Osteoblast (primary cell): ENCODE results near the gene AGAP3. TPM values are rescaled to one million over a fixed set of nuclear protein-coding genes. Genes with fewer than 3 reads are reported as not detected.

ENCODE experiments used
- DNase-seq: peaks from one replicate; pipeline ENCODE4 v3.0.0; 2011; ENCODE audit warnings: low spot score, mixed read lengths; ENCODE audit not compliant: insufficient read length; ENCODE audit errors: missing footprints
- H2AFZ ChIP-seq: 2 replicates; pipeline ENCODE4 v1.6.0; 2011; ENCODE audit warnings: mild to moderate bottlenecking, low read length
- H3K27ac ChIP-seq: 2 replicates; pipeline ENCODE4 v1.5.1; 2011; ENCODE audit warnings: mild to moderate bottlenecking, low read depth, low read length, moderate library complexity
- H3K27me3 ChIP-seq: 2 replicates; pipeline ENCODE4 v1.6.0; 2012; ENCODE audit warnings: mild to moderate bottlenecking, control low read depth, inconsistent platforms, low read length, moderate library complexity; ENCODE audit not compliant: insufficient read depth
- H3K36me3 ChIP-seq: 2 replicates; pipeline ENCODE4 v1.5.1; 2011; ENCODE audit warnings: mild to moderate bottlenecking, low read length, control low read depth, moderate library complexity; ENCODE audit not compliant: insufficient read depth
- H3K4me1 ChIP-seq: 2 replicates; pipeline ENCODE4 v1.5.1; 2011; ENCODE audit warnings: mild to moderate bottlenecking, low read length, control low read depth, moderate library complexity; ENCODE audit not compliant: insufficient read depth
- H3K4me2 ChIP-seq: 2 replicates; pipeline ENCODE4 v1.6.0; 2011; ENCODE audit warnings: mild to moderate bottlenecking, low read length; ENCODE audit not compliant: insufficient read depth
- H3K4me3 ChIP-seq: fragments of 200-600 bp; sonication (generic); 3 replicates; pipeline ENCODE4 v1.5.1; 2012; ENCODE audit warnings: mild to moderate bottlenecking, low read length, inconsistent platforms; ENCODE audit not compliant: insufficient read depth
- H3K79me2 ChIP-seq: 2 replicates; pipeline ENCODE4 v1.6.0; 2012; ENCODE audit warnings: mild to moderate bottlenecking, low read length, control low read depth, inconsistent platforms; ENCODE audit not compliant: insufficient read depth
- H3K9me3 ChIP-seq: 2 replicates; pipeline ENCODE4 v1.5.1; 2011; ENCODE audit warnings: low read depth, low read length, control low read depth
- H4K20me1 ChIP-seq: 2 replicates; pipeline ENCODE4 v1.6.0; 2012; ENCODE audit warnings: mild to moderate bottlenecking, low read length, control low read depth; ENCODE audit not compliant: insufficient read depth
- total RNA-seq: library from RNA; depleted of rRNA; stranded (reverse); fragments of >200 nt; gene quantifications from 2 replicates; pipeline ENCODE4 v1.2.3, GENCODE V29; 2012
- TF ChIP-seq, protein P1 (sequence below): IDR thresholded peaks from 2 replicates; pipeline ENCODE4 v1.5.1; 2011; ENCODE audit warnings: mild to moderate bottlenecking, low read depth, low read length, moderate library complexity; ENCODE audit errors: extremely low read depth

Gene AGAP3
- total RNA-seq, 1 donor: 39.8 TPM

GRCh38 chr7:151100921-151101320 is 14.6 kb downstream of the AGAP3 start:
- H3K9me3 ChIP-seq: no peaks in the 10 kb centered on the region
- H3K4me3 ChIP-seq: no peak overlapping the region
- H3K27me3 ChIP-seq: no peaks in the 10 kb centered on the region
- DNase-seq: no peak
- H3K4me2 ChIP-seq: no peak overlapping the region
- peaks cover 5% of the 10 kb centered on the region for H3K36me3 ChIP-seq
- no peak overlapping the region for H2AFZ ChIP-seq
- H4K20me1 ChIP-seq: peaks cover 62% of the 10 kb centered on the region
- peaks cover 10% of the 10 kb centered on the region for H3K4me1 ChIP-seq
- TF ChIP-seq, protein P1, sequence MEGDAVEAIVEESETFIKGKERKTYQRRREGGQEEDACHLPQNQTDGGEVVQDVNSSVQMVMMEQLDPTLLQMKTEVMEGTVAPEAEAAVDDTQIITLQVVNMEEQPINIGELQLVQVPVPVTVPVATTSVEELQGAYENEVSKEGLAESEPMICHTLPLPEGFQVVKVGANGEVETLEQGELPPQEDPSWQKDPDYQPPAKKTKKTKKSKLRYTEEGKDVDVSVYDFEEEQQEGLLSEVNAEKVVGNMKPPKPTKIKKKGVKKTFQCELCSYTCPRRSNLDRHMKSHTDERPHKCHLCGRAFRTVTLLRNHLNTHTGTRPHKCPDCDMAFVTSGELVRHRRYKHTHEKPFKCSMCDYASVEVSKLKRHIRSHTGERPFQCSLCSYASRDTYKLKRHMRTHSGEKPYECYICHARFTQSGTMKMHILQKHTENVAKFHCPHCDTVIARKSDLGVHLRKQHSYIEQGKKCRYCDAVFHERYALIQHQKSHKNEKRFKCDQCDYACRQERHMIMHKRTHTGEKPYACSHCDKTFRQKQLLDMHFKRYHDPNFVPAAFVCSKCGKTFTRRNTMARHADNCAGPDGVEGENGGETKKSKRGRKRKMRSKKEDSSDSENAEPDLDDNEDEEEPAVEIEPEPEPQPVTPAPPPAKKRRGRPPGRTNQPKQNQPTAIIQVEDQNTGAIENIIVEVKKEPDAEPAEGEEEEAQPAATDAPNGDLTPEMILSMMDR: no peak
- peaks cover 75% of the 10 kb centered on the region for H3K79me2 ChIP-seq
- no peak overlapping the region for H3K27ac ChIP-seq

GRCh38 chr7:151101621-151102396 is 15.5 kb downstream of the AGAP3 start:
- Histone ChIP-seq H3K4me3 (no peak overlapping the region), H3K4me1 (peaks cover 10% of the 10 kb centered on the region), H3K27me3 (no peaks in the 10 kb centered on the region), H3K9me3 (no peaks in the 10 kb centered on the region), H3K36me3 (peaks cover 5% of the 10 kb centered on the region), H4K20me1 (peaks cover 58% of the 10 kb centered on the region), H3K79me2 (peaks cover 74% of the 10 kb centered on the region), H2AFZ (no peak overlapping the region), H3K4me2 (no peak overlapping the region), H3K27ac (no peak overlapping the region)
- TF ChIP-seq, protein P1: no peak
- peak; percentile 22 for DNase-seq

GRCh38 chr7:151102991-151103390 is 16.7 kb downstream of the AGAP3 start:
- H4K20me1 ChIP-seq: peaks cover 58% of the 10 kb centered on the region
- no peak overlapping the region for H3K4me2 ChIP-seq
- H3K79me2 ChIP-seq: peaks cover 70% of the 10 kb centered on the region
- DNase-seq: peak; percentile 27
- no peaks in the 10 kb centered on the region for H3K9me3 ChIP-seq
- H3K27ac ChIP-seq: no peak overlapping the region
- H2AFZ ChIP-seq: no peak overlapping the region
- H3K4me1 ChIP-seq: peaks cover 10% of the 10 kb centered on the region
- TF ChIP-seq, protein P1: no peak
- peaks cover 5% of the 10 kb centered on the region for H3K36me3 ChIP-seq
- no peak overlapping the region for H3K4me3 ChIP-seq
- H3K27me3 ChIP-seq: no peaks in the 10 kb centered on the region

DNA sequence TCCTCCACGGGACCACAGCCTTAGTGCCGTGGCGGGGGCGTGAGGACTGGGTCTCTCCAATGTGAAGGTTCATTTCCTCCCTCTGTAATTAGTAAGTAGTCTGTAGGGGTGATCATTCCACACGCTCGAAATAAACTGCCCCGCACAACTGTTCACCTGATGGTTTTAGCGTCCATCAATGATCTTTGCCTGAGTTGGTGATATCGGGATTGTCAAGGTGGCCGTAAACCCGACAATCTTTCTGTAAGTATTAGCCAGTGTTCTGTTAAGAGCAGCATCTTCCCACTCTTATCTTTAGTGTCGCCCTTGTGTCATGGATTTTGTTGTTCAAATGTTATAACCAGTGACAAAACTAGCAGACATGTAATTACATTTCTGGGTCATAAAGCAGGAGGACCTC is 17.7 kb downstream of the AGAP3 start:
- no peak for DNase-seq

More for the DNA sequence above, 17.7 kb downstream of the AGAP3 start:
- Histone ChIP-seq H3K36me3 (peaks cover 5% of the 10 kb centered on the region), H3K27ac (no peak overlapping the region), H3K9me3 (no peaks in the 10 kb centered on the region), H2AFZ (no peak overlapping the region), H4K20me1 (peaks cover 62% of the 10 kb centered on the region), H3K4me2 (no peak overlapping the region), H3K4me3 (no peak overlapping the region), H3K4me1 (peaks cover 10% of the 10 kb centered on the region), H3K79me2 (peaks cover 73% of the 10 kb centered on the region), H3K27me3 (no peaks in the 10 kb centered on the region)
- TF ChIP-seq, protein P1: no peak
